Measurements from ENCODE around the gene FBXL17.

The FBXL17 gene

GRCh38 chr5:107925200-107925599, 456.7 kb downstream of the FBXL17 start:
- H3K27ac ChIP-seq, result no peak overlapping the region
- TF ChIP-seq CTCF (IDR thresholded peaks at IDR 0.05), result no peak
- TF ChIP-seq ZFX (IDR thresholded peaks at IDR 0.05; ENCODE audit: borderline replicate concordance), result no peak

DNA sequence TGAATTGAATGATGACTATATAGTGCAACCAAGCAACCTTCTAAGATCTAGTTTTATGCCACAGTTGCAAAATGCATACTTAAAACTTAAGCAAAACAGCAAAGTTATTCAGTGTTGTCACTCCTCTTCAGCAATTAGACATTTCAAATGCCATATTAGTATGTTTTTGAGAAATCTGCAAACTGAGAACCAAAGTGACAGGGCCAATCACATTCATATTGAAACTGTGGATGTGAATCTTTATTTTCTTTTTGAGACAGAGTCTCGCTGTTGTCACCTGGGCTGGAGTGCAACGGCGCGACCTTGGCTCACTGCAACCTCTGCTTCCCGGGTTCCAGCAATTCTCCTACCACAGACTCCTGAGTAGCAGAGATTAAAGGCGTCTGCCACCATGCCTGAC, 461.9 kb downstream of the FBXL17 start:
- no peak for TF ChIP-seq CTCF (IDR thresholded peaks at IDR 0.05)
- TF ChIP-seq ZFX (IDR thresholded peaks at IDR 0.05; ENCODE audit: borderline replicate concordance), result no peak
- H3K27ac ChIP-seq, result no peak overlapping the region

- H3K27ac ChIP-seq, result no peak overlapping the region
- TF ChIP-seq CTCF (IDR thresholded peaks at IDR 0.05), result no peak
- no peak for TF ChIP-seq ZFX (IDR thresholded peaks at IDR 0.05; ENCODE audit: borderline replicate concordance)
Measured at GRCh38 chr5:107919361-107919760, 462.5 kb downstream of the FBXL17 start.

DNA sequence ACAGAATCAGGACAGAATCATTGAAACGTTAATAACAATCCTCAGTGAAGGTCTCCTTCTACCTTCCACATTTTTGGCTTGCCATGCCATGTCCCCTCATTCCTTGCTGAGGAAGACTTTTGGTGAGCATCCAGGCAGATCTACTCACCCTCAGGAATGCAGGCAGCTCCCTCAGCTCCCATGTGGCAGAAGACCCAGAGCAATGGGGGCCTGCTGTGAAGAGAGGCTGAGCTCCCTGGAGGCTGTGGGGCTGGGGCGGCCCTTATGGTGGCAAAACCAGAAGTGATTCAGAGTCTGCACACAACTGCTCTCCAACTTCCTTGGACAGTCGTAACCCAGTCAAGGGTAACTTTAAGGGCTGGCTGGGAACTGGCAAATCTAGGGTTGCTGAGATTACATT, 463.9 kb downstream of the FBXL17 start:
- TF ChIP-seq CTCF (IDR thresholded peaks at IDR 0.05), result no peak
- TF ChIP-seq ZFX (IDR thresholded peaks at IDR 0.05; ENCODE audit: borderline replicate concordance), result no peak
- H3K27ac ChIP-seq, result peak overlapping the region; percentile 21

DNA sequence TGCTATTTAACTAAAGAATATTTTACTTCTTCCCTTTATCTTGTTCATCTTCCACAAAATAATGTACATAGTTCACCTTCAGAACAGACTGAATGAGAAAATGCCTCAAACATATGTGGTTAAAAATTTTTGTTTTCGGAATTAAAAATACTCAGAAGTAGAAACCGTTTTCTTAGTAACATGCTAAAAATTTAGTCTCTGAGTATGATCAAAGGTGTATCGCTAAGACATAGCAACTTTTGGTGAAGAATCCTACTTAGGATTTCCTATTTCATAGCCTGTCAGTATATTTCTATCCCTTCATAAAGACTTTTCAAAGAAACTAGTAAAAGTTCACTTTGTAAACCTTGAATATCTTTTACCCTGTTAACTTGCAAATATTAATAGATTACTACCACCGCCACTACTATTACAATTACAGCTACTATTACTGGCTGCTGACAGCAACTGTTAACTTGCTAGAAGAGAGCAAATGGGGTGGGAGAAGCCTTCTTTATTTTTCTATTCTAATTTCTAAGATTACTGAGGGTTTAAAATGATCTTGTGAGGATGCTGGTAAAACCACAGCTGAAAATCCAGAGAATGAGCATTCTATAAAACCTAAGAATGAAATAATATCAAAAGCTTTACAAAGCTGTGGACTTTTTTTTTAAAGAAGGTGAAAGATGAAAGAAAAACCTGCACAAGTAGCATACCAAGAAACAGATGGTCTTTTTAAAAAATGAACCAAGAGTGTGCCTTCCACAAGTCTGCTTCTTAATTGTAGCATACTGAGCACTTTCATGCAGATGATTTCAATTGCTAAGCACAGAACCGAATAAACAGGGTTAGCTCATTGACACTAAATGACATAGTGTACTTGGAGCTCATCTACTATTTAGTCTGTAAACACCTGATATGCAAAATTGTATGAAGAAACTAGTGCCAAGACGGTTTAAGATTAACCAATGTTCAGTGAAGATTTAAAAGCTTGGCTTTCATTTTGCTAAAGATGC, 464.9 kb downstream of the FBXL17 start:
- peak overlapping the region; percentile 21 for H3K27ac ChIP-seq
- TF ChIP-seq ZFX (IDR thresholded peaks at IDR 0.05; ENCODE audit: borderline replicate concordance) (no peak), CTCF (IDR thresholded peaks at IDR 0.05) (no peak)

- TF ChIP-seq CTCF (IDR thresholded peaks at IDR 0.05), result no peak
- no peak overlapping the region for H3K27ac ChIP-seq
Measured at GRCh38 chr5:107915176-107915812, 466.6 kb downstream of the FBXL17 start.

GRCh38 chr5:107913494-107913893, 468.4 kb downstream of the FBXL17 start:
- TF ChIP-seq ZFX (IDR thresholded peaks at IDR 0.05; ENCODE audit: borderline replicate concordance) (no peak), CTCF (IDR thresholded peaks at IDR 0.05) (no peak)
- no peak overlapping the region for H3K27ac ChIP-seq

Data from 22Rv1 (cell line).